Gastroesophageal sphincter (tissue), 4 donors: Measurements from ENCODE around the gene UCKL1. TPM values are rescaled to one million over a fixed set of nuclear protein-coding genes. Genes with fewer than 3 reads are reported as not detected.
"Not testable (repeated sequence)": the region's sequence is repeated elsewhere in the genome, so short reads cannot be mapped to it uniquely, and the experiment has no call there.

Source experiments
- ATAC-seq: fragments of 150-250 bp; one replicate; pipeline ENCODE4 v1.9.1; 2016; ENCODE audit warnings: mild to moderate bottlenecking, moderate library complexity
- H3K27ac ChIP-seq, 4 donors: fragments of 200-600 bp; sonication (generic) in 3 of 4; 1 replicate in 3 of 4; 2 replicates in 1 of 4; pipeline ENCODE4 v1.5.1; 2016 to 2019
- H3K27me3 ChIP-seq: fragments of 200-600 bp; sonication (generic); one replicate; pipeline ENCODE4 v1.5.1; 2019
- H3K36me3 ChIP-seq, 2 donors: fragments of 200-600 bp; sonication (generic); one replicate each; pipeline ENCODE4 v1.5.1; 2019; ENCODE audit warnings: control low read depth in 1 of 2
- H3K4me1 ChIP-seq, 3 donors: fragments of 200-600 bp; sonication (generic); 1 replicate in 2 of 3; 2 replicates in 1 of 3; pipeline ENCODE4 v1.5.1; 2016 to 2019; ENCODE audit warnings: control low read depth in 2 of 3
- H3K4me3 ChIP-seq, 2 donors: fragments of 200-600 bp; sonication (generic); one replicate each; pipeline ENCODE4 v1.5.1; 2019; ENCODE audit warnings: mild to moderate bottlenecking in 1 of 2, moderate library complexity in 1 of 2
- H3K9me3 ChIP-seq, 3 donors: fragments of 200-600 bp; sonication (generic); one replicate each; pipeline ENCODE4 v1.5.1; 2017 to 2019; ENCODE audit warnings: control low read depth in 2 of 3
- EP300 ChIP-seq: sonication (generic); formaldehyde crosslinking; IDR thresholded peaks from one replicate; pipeline ENCODE4 v1.6.1; 2017; ENCODE audit warnings: antibody characterized with exemption, mild to moderate bottlenecking
- POLR2A ChIP-seq, 2 donors: fragments of 450-650 bp; IDR thresholded peaks; one replicate each; pipeline ENCODE4 v1.6.1; 2017; ENCODE audit warnings: antibody characterized with exemption in 2 of 2, mild to moderate bottlenecking in 2 of 2, moderate library complexity in 1 of 2
- POLR2AphosphoS5 ChIP-seq: sonication (generic); formaldehyde crosslinking; IDR thresholded peaks from one replicate; pipeline ENCODE4 v1.6.1; 2017; ENCODE audit warnings: antibody characterized with exemption
- WGBS, 2 donors: methylation state at CpG; one replicate each; pipeline ENCODE4 v1.1.5; 2018; ENCODE audit warnings: low coverage in 1 of 2; 5-methylcytosine and 5-hydroxymethylcytosine counted together
- total RNA-seq, 4 donors: library from RNA; depleted of rRNA; stranded (reverse); fragments of >200 nt; gene quantifications; one replicate each; pipeline ENCODE4 v1.1.0, GENCODE V29; 2016
- TF ChIP-seq, protein P1 (sequence below), 4 experiments: fragments of 200-600 bp in 2 of 4; fragments of 450-650 bp in 2 of 4; sonication (generic) in 1 of 4; IDR thresholded peaks; one replicate each; pipeline ENCODE4 v1.5.1; 2017 to 2019; ENCODE audit warnings: antibody characterized with exemption in 4 of 4, mild to moderate bottlenecking in 2 of 4, moderate library complexity in 2 of 4

The UCKL1 gene
- total RNA-seq, 4 donors from 2014 or later: 19.8 to 27.7 (median 22.6) TPM

- TF ChIP-seq POLR2A (IDR thresholded peaks at IDR 0.05) (no peak), POLR2AphosphoS5 (no peak), EP300 (no peak)
- TF ChIP-seq, protein P1, sequence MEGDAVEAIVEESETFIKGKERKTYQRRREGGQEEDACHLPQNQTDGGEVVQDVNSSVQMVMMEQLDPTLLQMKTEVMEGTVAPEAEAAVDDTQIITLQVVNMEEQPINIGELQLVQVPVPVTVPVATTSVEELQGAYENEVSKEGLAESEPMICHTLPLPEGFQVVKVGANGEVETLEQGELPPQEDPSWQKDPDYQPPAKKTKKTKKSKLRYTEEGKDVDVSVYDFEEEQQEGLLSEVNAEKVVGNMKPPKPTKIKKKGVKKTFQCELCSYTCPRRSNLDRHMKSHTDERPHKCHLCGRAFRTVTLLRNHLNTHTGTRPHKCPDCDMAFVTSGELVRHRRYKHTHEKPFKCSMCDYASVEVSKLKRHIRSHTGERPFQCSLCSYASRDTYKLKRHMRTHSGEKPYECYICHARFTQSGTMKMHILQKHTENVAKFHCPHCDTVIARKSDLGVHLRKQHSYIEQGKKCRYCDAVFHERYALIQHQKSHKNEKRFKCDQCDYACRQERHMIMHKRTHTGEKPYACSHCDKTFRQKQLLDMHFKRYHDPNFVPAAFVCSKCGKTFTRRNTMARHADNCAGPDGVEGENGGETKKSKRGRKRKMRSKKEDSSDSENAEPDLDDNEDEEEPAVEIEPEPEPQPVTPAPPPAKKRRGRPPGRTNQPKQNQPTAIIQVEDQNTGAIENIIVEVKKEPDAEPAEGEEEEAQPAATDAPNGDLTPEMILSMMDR (IDR thresholded peaks at IDR 0.05): no peak
- H3K9me3 ChIP-seq: no peaks in the 10 kb centered on the region
- no peaks in the 10 kb centered on the region for H3K27me3 ChIP-seq
- ATAC-seq: no peak
- 76% methylated on average over 9 of the region's 18 CpGs; no CpG with 5 or more reads in 1 of the 2 donors for WGBS, 2 donors
- H3K36me3 ChIP-seq: no peaks in the 10 kb centered on the region
- no peak overlapping the region for H3K27ac ChIP-seq
- no peak overlapping the region for H3K4me3 ChIP-seq
- H3K4me1 ChIP-seq: peaks cover 0 to 54% (median 34%) of the 10 kb centered on the region in 3 donors
Measured at GRCh38 chr20:63976980-63977738, 20.9 kb upstream of the UCKL1 start.

DNA sequence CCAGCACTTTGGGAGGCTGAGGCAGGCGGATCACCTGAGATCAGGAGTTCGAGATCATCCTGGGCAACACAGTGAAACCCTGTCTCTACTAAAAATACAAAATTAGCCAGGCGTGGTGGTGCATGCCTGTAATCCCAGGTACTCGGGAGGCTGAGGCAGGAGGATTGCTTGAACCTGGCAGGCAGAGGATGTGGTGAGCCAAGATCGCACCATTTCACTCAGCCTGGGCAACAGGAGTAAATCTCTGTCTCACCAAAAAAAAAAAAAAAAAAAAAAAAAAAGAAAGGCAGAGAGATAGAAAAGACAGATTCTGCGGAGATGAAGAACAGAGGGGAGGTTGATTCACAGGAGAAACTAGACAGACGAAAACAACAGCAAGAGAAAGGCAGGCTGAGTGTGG, 20.3 kb upstream of the UCKL1 start:
- H3K36me3 ChIP-seq, H3K27ac ChIP-seq, H3K4me3 ChIP-seq, H3K9me3 ChIP-seq, ATAC-seq, H3K27me3 ChIP-seq: not testable (repeated sequence)
- peaks cover 0 to 47% (median 28%) of the 10 kb centered on the region in 3 donors for H3K4me1 ChIP-seq
- 95 to 100% methylated on average over 1 to 5 of the region's 7 CpGs for WGBS, 2 donors

DNA sequence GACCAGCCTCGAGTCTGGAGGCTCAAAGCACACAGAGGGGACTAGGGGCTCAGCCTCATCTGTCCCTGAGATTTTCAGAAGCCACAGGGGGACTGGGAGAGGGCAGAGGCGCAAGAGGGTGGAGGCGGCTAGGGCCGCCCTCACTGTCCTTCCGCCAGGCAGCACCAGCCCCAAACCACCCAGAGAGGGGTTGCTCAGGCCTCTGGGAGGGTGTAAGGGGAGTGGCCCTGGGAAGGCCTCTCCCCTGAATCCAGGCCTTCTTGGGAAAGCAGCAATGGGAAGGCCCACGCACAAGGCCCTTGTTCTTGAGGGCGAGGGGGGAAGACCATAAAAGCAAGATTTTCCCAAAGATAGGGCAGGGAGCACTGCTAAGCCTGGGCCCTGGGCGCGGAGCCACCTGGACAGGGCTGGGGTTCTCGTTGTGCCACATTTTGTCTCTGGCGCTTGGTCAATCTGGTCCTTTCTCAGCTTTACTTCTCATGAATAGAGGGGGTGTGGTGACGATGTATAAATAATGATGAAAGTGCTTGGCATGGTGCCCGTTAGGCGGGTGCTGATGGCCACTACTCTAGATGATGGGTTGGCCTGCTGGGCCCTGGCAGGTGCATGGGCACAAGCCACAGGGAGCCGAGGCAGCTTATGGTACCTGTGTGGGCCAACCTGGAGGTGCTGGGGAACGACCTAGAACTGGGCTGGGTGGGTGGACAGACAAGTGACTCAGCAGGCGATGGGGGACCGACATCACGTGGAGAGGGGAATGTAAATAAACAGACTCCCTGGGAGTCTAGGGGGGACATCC, 18.4 kb upstream of the UCKL1 start:
- H3K4me1 ChIP-seq: peaks cover 0 to 42% (median 22%) of the 10 kb centered on the region in 3 donors
- H3K27me3 ChIP-seq: no peaks in the 10 kb centered on the region
- TF ChIP-seq EP300: no peak
- TF ChIP-seq POLR2AphosphoS5: no peak
- TF ChIP-seq, protein P1 (IDR thresholded peaks at IDR 0.05): no peak
- no peak for TF ChIP-seq POLR2A (IDR thresholded peaks at IDR 0.05)
- WGBS, 2 donors: 43 to 70% methylated on average over 10 to 14 of the region's 19 CpGs
- H3K36me3 ChIP-seq: no peaks in the 10 kb centered on the region
- peak overlapping the region in 2 of 4 donors; percentile 14 to 70 for H3K27ac ChIP-seq
- no peak overlapping the region for H3K4me3 ChIP-seq
- H3K9me3 ChIP-seq: no peaks in the 10 kb centered on the region
- ATAC-seq: no peak

DNA sequence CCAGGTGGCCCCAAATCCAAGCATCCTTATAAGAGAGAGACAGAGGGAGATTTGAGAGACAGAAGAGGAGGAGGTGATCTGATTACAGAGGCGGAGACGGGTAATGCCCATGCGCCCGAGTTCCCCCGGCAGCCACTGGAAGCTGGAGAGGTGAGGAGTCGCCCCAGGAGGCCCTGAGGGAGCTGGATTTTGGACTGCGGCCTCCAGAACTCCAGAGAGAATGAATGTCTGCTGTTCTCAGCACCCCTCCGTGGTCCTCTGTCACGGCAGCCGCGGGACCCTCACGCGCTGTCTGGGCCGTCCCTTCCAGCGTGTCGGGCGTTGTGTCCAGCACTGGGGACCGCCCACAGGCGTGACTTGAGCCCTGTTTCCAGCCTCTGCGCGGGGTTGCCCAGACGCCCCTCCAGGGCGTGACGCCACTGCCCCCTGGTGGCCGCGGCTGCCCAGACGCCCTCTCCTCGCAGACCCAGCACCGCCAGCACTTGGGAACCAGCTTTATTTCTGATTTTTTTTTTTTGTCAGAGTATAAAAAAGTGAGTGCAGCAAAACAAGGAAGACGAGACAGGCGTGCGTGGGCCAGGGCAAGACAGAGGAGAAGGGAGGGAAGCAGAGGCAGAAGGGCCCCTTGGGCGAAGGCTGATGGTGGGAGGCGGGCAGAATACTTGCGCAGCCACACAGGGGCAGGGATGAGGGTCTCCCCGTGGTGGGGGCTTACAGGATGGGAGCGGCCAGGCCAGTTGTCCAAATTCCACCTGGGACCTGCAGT, 17.6 kb upstream of the UCKL1 start:
- no peaks in the 10 kb centered on the region for H3K36me3 ChIP-seq
- TF ChIP-seq POLR2AphosphoS5: no peak
- TF ChIP-seq, protein P1 (IDR thresholded peaks at IDR 0.05): peak in 3 of 4 experiments; percentile 97 to 100 (median 97)
- H3K27me3 ChIP-seq: no peaks in the 10 kb centered on the region
- peak overlapping the region in 3 of 4 donors; percentile 69 to 71 (median 70) for H3K27ac ChIP-seq
- H3K4me1 ChIP-seq: peaks cover 0 to 39% (median 21%) of the 10 kb centered on the region in 3 donors
- WGBS, 2 donors: 0 to 8% methylated on average over 3 to 7 of the region's 37 CpGs
- ATAC-seq: peak; percentile 85
- no peaks in the 10 kb centered on the region for H3K9me3 ChIP-seq
- peak overlapping the region in 1 of 2 donors; percentile 44 for H3K4me3 ChIP-seq

GRCh38 chr20:63973160-63973479, 16.9 kb upstream of the UCKL1 start:
- Histone ChIP-seq H3K36me3 (no peaks in the 10 kb centered on the region), H3K9me3 (no peaks in the 10 kb centered on the region), H3K27ac (peak overlapping the region in 3 of 4 donors; percentile 69 to 71 (median 70)), H3K4me1 (peaks cover 0 to 40% (median 21%) of the 10 kb centered on the region in 3 donors), H3K27me3 (no peaks in the 10 kb centered on the region), H3K4me3 (no peak overlapping the region)
- ATAC-seq: no peak
- TF ChIP-seq POLR2A (IDR thresholded peaks at IDR 0.05) (no peak), EP300 (no peak), POLR2AphosphoS5 (no peak)
- TF ChIP-seq, protein P1 (IDR thresholded peaks at IDR 0.05): no peak
- WGBS, 2 donors: 100% methylated on average over 1 of the region's 3 CpGs; no CpG with 5 or more reads in 1 of the 2 donors
